ENCODE results near the gene ARHGAP6.
"Not testable (repeated sequence)": the region's sequence is repeated elsewhere in the genome, so short reads cannot be mapped to it uniquely, and the experiment has no call there.

ARHGAP6 gene

GRCh38 chrX:11567528-11568220, 98.0 kb downstream of the ARHGAP6 start:
- no peak for DNase-seq

- DNase-seq, result no peak
These were observed 98.9 kb downstream of the ARHGAP6 start for GRCh38 chrX:11566789-11567188.

GRCh38 chrX:11566173-11566572, 99.5 kb downstream of the ARHGAP6 start:
- no peak for DNase-seq

GRCh38 chrX:11564546-11564945, 101.2 kb downstream of the ARHGAP6 start:
- DNase-seq, result no peak

GRCh38 chrX:11562570-11562969, 103.2 kb downstream of the ARHGAP6 start:
- DNase-seq, result no peak

GRCh38 chrX:11558972-11559371, 106.7 kb downstream of the ARHGAP6 start:
- peak; percentile 42 for DNase-seq

- DNase-seq, result no peak
These were observed 108.6 kb downstream of the ARHGAP6 start for GRCh38 chrX:11557120-11557519.

GRCh38 chrX:11555759-11556158, 110.0 kb downstream of the ARHGAP6 start:
- no peak for DNase-seq

- DNase-seq, result no peak
These were observed 112.1 kb downstream of the ARHGAP6 start for GRCh38 chrX:11553594-11553993.

GRCh38 chrX:11551151-11551550, 114.6 kb downstream of the ARHGAP6 start:
- DNase-seq, result no peak

- no peak for DNase-seq
These were observed 118.8 kb downstream of the ARHGAP6 start for GRCh38 chrX:11546917-11547316.

- no peak for DNase-seq
These were observed 122.5 kb downstream of the ARHGAP6 start for GRCh38 chrX:11543249-11543648.

- no peak for DNase-seq
These were observed 124.2 kb downstream of the ARHGAP6 start for GRCh38 chrX:11541510-11541909.

- no peak for DNase-seq
These were observed 125.0 kb downstream of the ARHGAP6 start for GRCh38 chrX:11540532-11541377.

GRCh38 chrX:11537141-11537540, 128.6 kb downstream of the ARHGAP6 start:
- DNase-seq, result no peak

- DNase-seq, result no peak
These were observed 130.4 kb downstream of the ARHGAP6 start for GRCh38 chrX:11535156-11535919.

- no peak for DNase-seq
These were observed 132.5 kb downstream of the ARHGAP6 start for GRCh38 chrX:11533199-11533651.

- DNase-seq, result no peak
These were observed 133.2 kb downstream of the ARHGAP6 start for GRCh38 chrX:11532291-11533078.

- DNase-seq, result no peak
These were observed 134.5 kb downstream of the ARHGAP6 start for GRCh38 chrX:11531226-11531625.

GRCh38 chrX:11530621-11531020, 135.1 kb downstream of the ARHGAP6 start:
- no peak for DNase-seq

- no peak for DNase-seq
These were observed 137.1 kb downstream of the ARHGAP6 start for GRCh38 chrX:11528623-11529022.

- DNase-seq, result no peak
These were observed 140.0 kb downstream of the ARHGAP6 start for GRCh38 chrX:11525685-11526084.

- not testable (repeated sequence) for DNase-seq
These were observed 146.5 kb downstream of the ARHGAP6 start for GRCh38 chrX:11519234-11519633.
